Heart left ventricle (tissue), 13 donors: ENCODE results near the gene PPT1.

Source experiments
- POLR2A ChIP-seq, 2 donors: fragments of 450-650 bp; IDR thresholded peaks; one replicate each; pipeline ENCODE4 v1.6.1; 2017; ENCODE audit warnings: antibody characterized with exemption in 2 of 2, mild to moderate bottlenecking in 2 of 2, moderate library complexity in 2 of 2
- TF ChIP-seq, protein P1 (sequence below), 12 donors: fragments of 200-600 bp; sonication (generic) in 4 of 12; IDR thresholded peaks; one replicate each; pipeline versions ENCODE4 v1.5.0 to v1.8.0; 2018 to 2022; ENCODE audit warnings: antibody characterized with exemption in 12 of 12, mild to moderate bottlenecking in 5 of 12
- donor health status: ischemic (EF 13 %, LVEDD 7.1; RV severe dilation, severe dysfunction).
- donor health status: DM: no; HTN: yes; CAD: no.
- donor health status: DM: no; HTN: no; CAD: no.
- donor health status: ischemic (EF 25% LVEDD 6.9; RV normal size, moderate dysfunction).
- donor health status: ischemic (EF 25% LVEDD 5.7; RV mildly dilated, moderate dysfunction).
- donor health status: ischemic (EF 35%, LVEDD 5.7; RV mildly dilated, moderate dysfunction).
- donor health status: nonischemic (EF 11% LVEDD 7.7; RV severe dilation, severe dysfunction).
- donor health status: DM: yes; HTN: yes; CAD: no.
- donor health status: PGD.
- donor health status: ischemic (EF 29% LVEDD 5.4; RV normal size, mild dysfunction).
- donor health status: nonischemic (EF 23%, LVEDD 6.1; RV moderate dilation, normal function).

DNA sequence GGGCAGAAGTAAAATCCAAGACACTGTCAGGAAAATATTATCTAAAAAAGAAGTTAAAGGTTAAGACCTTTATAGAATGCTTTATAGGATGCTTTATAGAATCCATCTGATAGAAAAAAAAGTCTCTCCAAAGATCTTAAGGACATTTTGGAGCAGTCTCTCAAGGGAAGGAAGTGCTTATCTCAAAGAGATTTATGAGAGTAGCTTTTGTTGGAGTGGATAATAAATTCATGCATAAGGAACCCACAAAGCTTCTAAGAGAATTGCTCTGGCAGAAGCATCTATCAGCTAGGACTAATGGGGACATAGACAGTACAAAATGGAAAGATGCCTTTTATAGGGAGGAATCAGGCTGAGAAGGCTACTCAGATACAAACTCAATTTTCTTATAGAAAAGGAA, 69.4 kb downstream of the PPT1 start:
- TF ChIP-seq, protein P1, sequence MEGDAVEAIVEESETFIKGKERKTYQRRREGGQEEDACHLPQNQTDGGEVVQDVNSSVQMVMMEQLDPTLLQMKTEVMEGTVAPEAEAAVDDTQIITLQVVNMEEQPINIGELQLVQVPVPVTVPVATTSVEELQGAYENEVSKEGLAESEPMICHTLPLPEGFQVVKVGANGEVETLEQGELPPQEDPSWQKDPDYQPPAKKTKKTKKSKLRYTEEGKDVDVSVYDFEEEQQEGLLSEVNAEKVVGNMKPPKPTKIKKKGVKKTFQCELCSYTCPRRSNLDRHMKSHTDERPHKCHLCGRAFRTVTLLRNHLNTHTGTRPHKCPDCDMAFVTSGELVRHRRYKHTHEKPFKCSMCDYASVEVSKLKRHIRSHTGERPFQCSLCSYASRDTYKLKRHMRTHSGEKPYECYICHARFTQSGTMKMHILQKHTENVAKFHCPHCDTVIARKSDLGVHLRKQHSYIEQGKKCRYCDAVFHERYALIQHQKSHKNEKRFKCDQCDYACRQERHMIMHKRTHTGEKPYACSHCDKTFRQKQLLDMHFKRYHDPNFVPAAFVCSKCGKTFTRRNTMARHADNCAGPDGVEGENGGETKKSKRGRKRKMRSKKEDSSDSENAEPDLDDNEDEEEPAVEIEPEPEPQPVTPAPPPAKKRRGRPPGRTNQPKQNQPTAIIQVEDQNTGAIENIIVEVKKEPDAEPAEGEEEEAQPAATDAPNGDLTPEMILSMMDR (IDR thresholded peaks at IDR 0.05), result no peak
- TF ChIP-seq POLR2A (IDR thresholded peaks at IDR 0.05), result no peak
